SKM-1 treated with dmso at 0.1 percent for 144 hours (cell line): Measurements from ENCODE around the gene MEGF9.

Experiments used
- DNase-seq: peaks from one replicate; lab custom pipeline; 2025; ENCODE audit not compliant: unreplicated experiment; lab: John Stamatoyannopoulos, UW

Gene MEGF9

DNA sequence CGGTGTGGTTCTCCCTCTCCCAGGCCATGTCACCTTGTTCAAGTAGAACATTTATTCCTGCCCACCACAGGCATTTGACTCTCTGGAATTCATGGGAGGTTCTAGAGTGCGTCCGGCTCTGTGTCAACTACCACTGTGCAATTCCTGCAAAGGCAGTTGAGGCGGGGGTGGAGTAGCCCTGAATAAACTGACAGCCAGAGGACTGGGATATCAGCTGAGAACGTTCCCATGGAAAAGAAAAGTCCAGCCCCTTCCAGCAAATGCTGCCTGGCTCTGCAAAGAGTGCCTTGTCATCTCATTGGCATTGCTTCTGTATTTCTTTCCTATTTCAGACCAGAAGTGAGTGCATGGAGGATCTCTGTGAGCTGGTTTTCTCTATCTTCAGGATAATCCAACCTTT lies 18.9 kb upstream of the MEGF9 start:
- no peak for DNase-seq

DNA sequence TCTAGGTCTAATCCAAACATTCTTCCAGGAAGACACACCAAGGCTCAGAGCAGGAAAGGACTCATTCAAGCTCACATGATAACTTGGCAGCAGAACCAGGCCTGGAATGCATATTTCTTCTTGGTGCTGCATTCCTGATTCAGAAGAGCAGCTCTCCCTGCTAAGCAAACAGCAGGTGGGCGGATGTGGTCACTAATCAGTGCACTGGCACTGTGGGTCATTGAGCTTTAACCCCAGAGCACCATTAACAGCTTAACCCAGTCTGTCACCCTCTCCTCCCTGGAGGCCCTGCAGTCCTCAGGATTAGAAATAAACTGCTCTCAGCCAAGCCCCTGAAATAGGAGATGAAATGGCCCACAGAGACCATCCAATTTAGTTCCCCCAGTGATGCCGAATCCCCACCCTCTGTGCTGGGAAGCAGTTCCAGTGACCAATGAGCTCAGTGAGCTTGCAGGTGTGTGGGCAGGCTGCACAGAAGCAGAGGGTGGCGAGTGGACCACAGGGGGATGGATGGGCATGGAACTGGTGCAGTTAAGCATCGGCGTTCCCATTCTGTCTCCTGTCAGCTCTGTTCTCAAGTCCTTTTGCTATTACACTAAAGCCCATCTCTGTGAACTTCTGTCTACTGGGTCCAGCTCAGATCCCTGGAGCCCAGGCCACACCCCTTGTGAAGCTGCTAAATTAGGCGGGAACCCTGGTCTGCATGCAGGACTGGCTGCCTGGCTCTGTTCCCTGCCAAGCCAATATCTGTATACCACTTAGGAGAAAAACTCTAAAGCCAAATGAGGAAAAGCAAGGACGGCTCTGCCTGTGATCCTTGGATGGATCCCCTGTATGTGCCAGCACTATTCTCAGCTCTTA lies 16.6 kb upstream of the MEGF9 start:
- DNase-seq = no peak

DNA sequence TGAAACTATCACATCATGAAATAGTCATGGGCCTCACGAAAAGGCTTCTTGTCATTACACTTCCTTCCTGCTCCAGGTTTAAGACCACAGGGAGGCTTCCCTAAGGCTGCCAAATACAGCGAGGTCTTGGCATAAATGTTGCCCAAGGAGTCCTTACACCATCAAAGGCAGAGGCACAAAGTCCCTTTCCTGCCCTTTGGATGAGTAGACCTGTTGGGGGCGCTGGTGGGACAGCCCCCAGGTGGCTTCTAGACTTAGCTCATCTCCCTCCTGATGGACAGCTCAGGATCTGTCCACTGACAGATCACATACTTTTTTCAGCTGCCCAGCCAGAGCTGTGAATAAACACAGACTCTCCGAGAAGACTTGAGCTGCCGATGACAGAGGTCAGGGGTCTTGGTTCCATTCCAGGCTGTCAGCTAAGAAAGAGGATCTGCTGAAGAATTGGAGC lies 15.5 kb upstream of the MEGF9 start:
- DNase-seq = peak; percentile 69

DNA sequence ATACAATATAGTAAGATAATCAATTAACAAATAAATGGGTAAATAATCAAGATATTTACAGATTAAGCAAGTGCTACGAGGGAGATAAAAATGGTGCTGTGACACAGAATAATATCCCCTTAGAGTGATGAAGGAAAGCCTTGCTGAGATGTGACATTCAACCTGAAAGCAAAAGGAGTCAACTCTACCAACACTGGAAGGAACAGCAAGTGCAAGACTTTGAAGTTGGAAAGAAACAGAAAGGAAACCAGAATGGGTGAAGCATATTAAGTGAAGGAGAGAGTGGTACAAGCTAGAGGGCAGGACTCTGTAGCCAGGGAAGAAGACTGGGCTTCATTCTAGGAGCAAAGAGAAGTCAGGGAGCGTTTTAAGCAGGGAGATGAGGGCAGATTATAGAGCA lies 12.2 kb upstream of the MEGF9 start:
- DNase-seq = no peak

DNA sequence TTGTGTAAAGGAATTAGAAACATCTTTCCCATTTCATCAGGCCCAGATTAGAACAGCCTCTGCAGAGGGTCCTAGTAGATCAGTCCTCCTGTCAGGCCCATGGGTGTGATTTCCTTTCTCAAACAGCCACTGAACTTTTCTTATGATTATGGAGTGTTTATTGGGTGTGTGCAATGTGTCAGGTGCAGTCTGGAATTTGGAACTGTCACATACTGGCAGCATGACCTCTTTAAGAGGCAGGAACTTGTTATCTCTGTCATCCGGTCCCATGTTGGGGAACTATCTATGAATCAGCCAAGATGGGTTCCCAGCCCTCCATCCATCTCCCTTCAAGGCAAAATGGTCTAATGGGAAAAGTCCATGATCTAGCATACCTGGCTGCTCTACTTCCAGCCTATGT lies 11.6 kb upstream of the MEGF9 start:
- no peak for DNase-seq

DNA sequence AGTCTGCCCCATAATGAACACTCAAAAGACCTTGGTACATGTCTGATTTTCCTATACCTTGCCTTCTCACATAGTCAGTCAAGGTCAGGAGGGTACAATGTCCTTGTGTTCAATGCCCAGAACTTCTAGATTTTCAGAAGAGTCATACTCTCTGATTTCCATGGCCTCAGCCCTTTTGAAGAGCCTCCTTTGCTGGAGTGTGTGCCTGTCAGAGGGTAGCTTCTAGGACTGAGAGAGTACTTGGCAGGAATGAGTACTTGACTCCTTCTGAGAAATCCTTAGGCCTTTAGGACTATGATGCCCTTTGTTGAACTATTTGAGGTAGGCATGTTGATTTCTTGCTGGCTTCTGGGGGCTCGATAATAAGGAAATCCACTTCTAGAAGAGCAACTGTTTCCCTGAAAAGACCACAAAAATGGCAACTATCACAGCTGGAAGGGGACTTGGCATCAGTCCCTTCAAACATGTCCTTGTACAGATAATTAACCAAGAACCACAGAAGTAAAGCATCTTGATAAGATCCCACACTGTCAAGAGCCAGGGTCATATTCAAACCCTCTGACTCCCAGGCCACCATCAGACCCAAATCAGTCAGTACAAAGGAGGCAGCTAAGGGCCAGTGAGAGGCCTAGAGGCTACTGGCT lies 10.6 kb upstream of the MEGF9 start:
- no peak for DNase-seq

DNA sequence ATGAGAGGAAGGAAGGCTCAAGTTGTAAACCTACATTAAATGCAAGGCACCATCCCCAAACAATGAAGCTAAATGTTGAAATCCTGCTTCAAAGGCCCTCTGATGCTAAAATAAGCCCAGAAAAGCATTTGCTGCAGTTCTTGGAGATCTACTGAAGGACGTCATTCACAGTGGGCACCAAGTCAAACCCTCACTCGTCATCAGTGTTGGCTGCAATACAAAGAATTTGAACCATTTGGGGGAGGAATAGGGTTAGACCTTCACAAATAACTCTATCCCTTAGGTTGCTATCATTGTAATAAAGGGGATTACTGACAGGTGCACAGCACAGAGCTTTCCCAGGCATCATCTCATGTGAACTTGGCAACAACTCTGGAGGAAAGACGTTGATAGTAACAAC lies 9.3 kb upstream of the MEGF9 start:
- DNase-seq = no peak

DNA sequence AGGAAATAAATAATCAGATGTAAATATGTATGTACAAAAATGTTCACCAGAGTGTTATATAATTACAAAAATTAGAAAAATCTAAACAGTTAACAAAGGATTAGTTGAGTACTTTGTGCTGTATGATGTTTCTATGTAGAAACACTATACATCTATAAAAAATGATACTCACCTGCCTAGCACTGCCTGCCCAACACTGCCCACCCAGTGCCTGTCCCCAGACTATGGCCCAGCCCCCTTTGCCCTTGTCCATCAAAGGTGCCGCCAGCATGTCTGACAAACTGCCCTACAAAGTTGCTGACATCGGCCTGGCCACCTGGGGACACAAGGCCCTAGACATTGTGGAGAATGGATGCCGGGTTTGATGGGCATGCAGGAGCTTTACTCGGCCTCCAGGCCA lies 6.1 kb upstream of the MEGF9 start:
- no peak for DNase-seq

DNA sequence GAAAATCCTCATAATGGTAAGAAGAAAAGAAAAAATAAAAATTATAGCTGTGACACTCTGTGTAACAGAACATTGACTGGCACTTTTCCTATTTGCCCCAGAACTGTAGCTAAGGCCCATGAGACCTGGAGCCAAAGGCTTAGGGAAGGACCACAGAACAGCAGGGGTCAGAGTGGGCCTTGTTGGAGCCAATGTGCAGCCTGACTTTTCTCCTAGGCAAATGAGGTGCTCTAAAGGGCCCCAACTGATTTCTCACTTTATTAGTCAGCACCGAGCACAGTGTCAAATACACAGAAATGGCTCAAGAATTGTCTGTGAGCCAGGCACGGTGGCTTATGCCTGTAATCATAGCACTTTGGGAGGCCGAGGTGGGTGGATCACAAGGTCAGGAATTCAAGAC lies 4.0 kb upstream of the MEGF9 start:
- no peak for DNase-seq

DNA sequence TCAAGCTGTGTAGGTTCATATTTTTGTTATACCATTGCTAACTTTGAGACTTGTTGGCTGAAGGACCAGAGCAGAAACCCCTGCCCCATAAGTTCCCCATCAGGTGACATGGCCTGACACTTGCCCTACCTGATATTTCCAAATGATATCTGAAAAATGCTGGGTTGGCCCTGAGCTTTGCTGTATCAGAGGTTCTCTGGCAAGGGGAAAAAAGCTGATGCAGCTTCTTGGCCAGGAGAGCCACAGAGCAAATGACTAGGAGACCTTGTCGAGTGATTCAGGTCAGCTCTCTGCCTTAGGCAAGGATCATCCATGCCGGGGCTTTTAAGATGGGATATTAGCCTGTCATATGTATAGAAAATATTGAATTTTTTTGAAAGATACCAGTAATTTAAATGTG lies 2.9 kb upstream of the MEGF9 start:
- DNase-seq = no peak

DNA sequence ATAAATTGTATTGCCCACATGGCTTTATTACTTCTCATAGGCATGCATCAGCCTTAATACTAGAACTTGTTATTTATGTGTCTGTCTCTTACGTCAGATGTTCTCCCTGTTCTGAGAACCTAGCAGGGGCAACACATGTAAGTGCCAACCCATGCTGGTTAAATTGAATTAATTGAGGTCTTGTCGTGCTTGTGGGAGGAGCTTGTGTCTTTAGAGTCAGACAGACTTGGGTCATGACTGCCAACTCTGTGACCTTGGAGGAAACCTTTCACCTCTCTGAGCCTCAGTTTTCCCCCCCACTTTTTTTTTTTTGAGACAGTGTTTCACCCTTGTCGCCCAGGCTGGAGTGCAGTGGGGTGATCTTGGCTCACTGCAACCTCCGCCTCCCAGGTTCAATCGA lies 2.2 kb upstream of the MEGF9 start:
- DNase-seq = no peak

DNA sequence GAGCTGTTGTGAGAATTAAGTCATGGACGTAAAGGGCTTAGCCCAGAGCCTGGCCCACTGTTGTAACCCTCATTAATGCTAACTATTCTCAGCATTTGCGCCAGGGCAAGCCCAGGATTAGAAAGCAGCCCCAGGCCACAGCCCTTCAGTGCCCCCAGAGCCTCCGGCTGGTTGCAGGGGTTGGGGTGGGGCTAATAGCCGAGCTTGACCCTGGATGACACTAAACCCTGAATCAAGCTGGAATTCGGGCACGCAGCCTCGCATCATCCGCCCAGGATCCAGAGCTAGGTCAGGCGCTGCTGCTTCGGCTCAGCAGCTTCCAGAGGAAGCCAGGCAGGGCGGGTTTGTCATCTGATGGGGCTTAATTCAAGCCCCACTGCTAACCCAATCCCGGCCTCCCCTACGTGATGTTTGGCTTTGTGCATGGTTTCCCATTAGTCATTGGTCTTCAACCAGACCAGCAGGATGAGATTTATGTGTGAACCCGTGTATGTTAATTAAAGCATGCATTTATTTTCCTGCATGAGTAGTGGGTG lies 1.2 kb upstream of the MEGF9 start:
- DNase-seq = no peak

DNA sequence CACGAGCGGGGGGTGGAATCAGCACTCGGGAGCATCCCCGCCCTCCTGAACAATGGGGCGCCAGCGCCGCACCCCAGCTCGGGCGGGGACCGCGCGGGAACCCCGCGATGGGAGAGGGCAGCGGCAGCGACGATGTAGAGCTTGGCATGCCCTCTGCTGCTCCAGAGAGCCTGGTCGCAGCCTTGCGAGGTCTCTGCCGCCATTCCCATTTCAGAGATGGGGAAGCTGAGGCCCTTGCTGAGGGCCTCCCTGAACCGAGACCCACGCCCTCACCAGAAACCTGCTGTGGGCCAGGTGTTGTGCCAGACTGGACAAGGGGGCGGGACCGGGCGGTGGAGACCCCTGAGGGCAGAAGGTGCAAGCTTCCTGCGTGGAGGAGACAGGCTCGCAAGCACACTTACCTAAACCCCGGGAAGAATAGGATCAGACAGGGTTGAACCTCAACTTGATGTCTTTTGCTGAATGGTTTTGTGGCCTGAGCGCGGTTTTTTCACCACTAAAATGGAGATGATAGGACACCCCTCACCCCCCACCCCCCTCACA lies 647 bp upstream of the MEGF9 start:
- no peak for DNase-seq

DNA sequence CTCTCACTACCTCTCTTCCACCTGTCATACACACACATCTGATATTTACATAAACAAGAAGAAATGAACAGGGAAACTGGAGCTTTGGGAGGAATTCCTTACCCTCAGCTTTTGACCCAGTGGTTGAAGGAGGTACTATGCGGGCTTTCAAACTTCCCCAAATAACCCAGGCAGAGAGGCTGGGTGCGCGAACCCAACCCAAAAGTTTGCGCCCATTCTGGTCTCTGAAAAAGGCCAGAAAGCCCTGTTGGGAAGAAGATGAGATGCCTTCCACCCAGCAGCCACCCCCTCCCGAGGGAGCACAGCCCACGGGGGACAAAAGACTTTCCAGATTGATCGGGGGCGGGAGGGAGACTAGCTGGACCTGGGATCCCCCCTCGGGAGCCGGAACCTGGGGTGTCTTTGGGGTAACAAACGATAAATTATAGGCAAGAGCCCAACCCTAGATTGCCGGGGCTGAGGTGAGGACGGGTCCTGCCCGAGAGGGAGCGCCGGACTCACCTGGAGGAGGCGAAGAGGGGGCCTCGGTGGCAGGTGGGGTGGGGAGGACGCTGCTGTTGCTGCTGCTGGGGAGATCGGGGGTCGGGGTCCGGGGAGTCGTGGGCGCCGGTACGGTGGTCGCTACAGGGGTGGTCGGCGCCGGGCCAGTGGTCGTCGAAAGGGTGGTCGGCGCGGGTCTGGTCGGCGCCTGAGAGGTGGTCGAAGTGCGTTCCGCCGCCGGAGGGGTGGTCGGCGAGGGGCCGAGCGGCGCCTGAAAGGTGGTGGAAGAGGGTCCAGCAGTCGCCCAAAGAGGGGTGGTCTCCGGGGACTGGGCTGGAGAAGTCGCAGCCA lies 798 bp downstream of the MEGF9 start:
- no peak for DNase-seq

DNA sequence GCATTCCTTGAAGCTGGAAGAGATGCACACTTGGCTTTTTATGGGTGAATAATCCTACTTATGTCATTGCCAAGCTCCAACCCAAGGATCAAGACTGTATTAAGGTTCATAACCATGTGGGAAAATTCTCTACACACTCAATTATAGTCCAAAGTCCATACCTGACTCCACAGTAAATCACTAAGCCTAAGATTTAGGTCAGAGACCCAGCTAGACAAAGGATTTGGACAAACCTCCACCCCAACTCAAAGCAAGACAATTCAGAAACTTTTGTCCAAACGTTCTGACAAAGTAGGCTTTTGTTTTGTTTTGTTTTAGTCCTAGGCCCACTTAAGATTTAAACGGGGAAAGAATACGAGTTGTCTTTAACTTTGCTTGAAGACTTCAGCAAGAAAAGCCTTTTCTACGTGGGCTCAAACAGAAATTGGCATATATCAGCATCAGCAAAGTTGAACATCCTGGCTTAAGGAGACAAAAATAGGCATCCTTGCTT lies 1.7 kb downstream of the MEGF9 start:
- no peak for DNase-seq

DNA sequence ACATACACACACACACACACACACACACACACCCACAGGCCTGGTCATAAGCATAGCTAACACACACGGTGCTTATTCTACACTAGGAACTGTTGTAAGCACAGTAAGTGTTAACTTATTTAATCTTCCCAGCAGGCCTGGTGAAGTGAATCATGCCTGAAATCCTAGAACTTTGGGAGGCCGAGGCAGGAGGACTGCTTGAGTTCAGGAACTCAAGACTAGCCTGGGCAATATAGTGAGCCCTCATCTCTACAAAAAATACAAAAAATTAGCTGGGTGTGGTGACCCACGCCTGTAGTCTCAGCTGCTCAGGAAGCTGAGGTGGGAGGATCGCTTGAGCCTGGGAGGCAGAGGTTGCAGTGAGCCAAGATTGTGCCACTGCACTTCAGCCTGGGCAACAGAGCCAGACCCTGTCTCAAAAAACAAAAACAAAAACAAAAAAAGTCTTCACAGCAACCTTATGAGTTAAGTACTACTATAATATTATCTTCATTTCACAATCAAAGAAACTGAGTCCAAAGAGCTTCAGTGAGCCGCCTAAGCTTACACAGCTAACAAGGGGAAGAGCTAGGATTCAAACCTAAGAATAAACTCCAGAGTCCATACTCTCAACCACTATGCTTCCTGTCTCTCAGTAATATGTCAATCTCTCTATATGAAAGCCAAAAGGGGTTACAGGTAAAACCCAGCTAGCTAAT lies 2.3 kb downstream of the MEGF9 start:
- no peak for DNase-seq

DNA sequence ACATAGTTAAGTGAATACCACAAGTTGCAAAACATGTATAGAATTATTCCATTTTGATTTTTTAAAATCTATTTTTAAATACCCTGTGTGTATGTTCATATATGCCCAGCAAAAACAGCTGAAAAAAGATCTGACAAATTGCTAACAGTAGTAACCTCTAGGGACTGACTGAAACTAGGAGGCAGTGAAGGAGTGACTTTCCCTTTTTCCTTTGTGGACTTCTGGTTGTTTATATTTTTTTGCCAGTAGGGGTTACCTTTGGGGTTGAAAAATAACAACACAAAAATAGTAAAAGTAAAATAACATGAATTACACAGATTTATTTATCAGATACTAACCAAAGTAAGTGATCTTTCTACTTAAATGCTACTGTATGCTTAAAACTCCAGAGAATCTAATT lies 2.9 kb downstream of the MEGF9 start:
- DNase-seq = no peak

DNA sequence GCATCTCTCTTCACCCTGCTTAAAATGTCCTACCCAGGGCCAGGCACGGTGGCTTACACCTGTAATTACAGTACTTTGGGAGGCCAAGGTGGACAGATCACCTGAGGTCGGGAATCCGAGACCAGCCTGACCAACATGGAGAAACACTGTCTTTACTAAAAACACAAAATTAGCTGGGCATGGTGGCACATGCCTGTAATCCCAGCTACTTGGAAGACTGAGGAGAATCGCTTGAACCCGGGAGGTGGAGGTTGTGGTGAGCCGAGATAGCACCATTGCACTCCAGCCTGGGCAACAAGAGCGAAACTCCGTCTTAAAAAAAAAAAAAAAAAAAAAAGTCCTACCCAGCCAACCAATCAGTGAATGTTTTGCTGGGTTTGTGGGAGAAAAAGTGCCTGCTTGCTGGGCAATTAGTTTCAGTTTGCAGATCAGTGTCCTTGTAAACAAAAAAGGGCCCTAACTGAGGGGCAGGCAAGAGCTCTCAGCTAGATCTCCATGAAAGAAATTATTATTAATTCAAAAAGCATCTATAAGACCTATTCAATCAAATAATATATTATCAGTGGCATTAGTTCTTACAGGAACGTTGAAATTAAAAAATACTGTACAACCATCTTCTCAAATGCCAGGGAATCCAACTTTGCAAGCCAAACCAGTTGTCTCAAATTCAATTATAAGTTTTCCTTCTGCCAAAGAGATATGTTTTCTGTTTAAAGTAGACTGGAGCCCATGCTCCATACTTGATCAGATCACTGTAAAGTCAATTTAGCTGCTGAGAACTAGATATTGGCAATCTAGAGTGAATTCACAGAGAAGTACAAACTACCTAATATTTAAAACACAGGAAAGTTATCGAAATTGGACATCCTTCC lies 3.9 kb downstream of the MEGF9 start:
- DNase-seq = no peak

DNA sequence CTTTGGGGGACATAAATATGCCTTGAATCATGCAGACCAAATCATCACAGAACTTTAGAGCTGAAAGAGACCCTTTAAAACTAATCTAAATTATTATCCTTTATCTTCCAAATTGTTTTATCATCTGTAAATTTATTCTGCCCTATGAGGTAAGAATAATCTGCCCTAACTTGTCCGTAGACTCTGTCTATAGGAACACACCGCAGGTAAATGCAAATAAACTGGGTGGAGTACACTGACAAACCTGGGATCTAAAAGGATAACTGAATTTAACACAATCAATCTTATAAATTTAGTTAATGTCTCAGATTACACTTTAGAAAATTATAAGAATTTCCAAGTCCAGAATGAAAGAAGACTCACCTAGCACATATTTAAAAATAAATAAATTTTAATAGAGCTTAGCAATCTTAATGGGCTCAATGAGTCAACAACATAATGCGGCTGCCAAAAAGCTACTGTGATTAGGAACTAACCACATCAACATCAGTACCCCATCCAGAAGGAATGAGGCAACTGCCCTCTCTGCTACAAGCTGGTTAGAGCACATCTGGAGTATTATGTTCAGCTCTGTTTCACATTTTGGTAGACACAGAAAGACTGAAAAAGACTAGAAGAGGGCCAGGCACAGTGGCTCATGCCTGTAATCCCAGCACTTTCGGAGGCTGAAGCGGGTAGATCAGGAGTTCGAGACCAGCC lies 5.6 kb downstream of the MEGF9 start:
- no peak for DNase-seq
